HL-60 (cell line): ENCODE data around the gene INSC.

Source experiments
- DNase-seq, 2 experiments: peaks; one replicate each; pipeline ENCODE4 v3.0.0-alpha.2; 2010 to 2020; ENCODE audit warnings: low read depth in 1 of 2, low spot score in 1 of 2
- H3K27ac ChIP-seq: fragments of 250-450 bp; sonication (Bioruptor Pico); replicated peaks from 2 replicates; pipeline ENCODE4 v1.5.1; 2020; ENCODE audit warnings: mild to moderate bottlenecking, moderate library complexity
- H3K27me3 ChIP-seq: fragments of 250-450 bp; sonication (Bioruptor Pico); 2 replicates; pipeline ENCODE4 v1.5.1; 2021; ENCODE audit warnings: mild to moderate bottlenecking, moderate library complexity; ENCODE audit not compliant: insufficient read depth, poor library complexity, severe bottlenecking
- H3K4me3 ChIP-seq: replicated peaks from 2 replicates; pipeline ENCODE4 v1.5.1; 2011; ENCODE audit warnings: mild to moderate bottlenecking, control low read depth, low read length; ENCODE audit not compliant: insufficient read depth
- CTCF ChIP-seq: IDR thresholded peaks from one replicate; pipeline ENCODE4 v1.5.1; 2011; ENCODE audit warnings: low read length, control low read depth, inconsistent platforms; ENCODE audit not compliant: insufficient read depth
- GABPA ChIP-seq: IDR thresholded peaks from 2 replicates; pipeline ENCODE4 v1.6.1; 2012; ENCODE audit warnings: low read depth
- POLR2AphosphoS5 ChIP-seq: IDR thresholded peaks from 2 replicates; pipeline ENCODE4 v1.6.1; 2012; ENCODE audit warnings: low read depth
- REST ChIP-seq: IDR thresholded peaks from 2 replicates; pipeline ENCODE4 v1.6.1; 2012; ENCODE audit warnings: low read depth; ENCODE audit not compliant: insufficient replicate concordance
- SPI1 ChIP-seq: IDR thresholded peaks from 2 replicates; pipeline ENCODE4 v1.6.1; 2012; ENCODE audit warnings: low read depth, mild to moderate bottlenecking, borderline replicate concordance

INSC gene

GRCh38 chr11:15171956-15172355 is 57.2 kb downstream of the INSC start:
- Histone ChIP-seq H3K27me3 (peaks cover 5% of the 10 kb centered on the region), H3K27ac (no peak overlapping the region), H3K4me3 (no peak overlapping the region)
- no peak for DNase-seq
- no peak for TF ChIP-seq GABPA
- TF ChIP-seq REST = no peak
- no peak for TF ChIP-seq CTCF
- no peak for TF ChIP-seq SPI1

GRCh38 chr11:15175831-15176230 is 61.1 kb downstream of the INSC start:
- no peak for DNase-seq
- Histone ChIP-seq H3K4me3 (no peak overlapping the region), H3K27ac (no peak overlapping the region), H3K27me3 (peaks cover 5% of the 10 kb centered on the region)
- TF ChIP-seq REST = no peak
- no peak for TF ChIP-seq GABPA
- TF ChIP-seq CTCF = no peak
- no peak for TF ChIP-seq POLR2AphosphoS5
- TF ChIP-seq SPI1 = no peak

- H3K27ac ChIP-seq = no peak overlapping the region
- TF ChIP-seq REST (no peak), SPI1 (no peak), GABPA (no peak), CTCF (no peak), POLR2AphosphoS5 (no peak)
- no peak for DNase-seq
- H3K27me3 ChIP-seq = peaks cover 5% of the 10 kb centered on the region
- H3K4me3 ChIP-seq = no peak overlapping the region
Observed at GRCh38 chr11:15176646-15177163, 62.0 kb downstream of the INSC start.
